Esophagus mucosa (tissue), 1 donor: ENCODE data around the gene CFAP68. TPM values are rescaled to one million over a fixed set of nuclear protein-coding genes. Genes with fewer than 3 reads are reported as not detected.
"Not testable (repeated sequence)": the region's sequence is repeated elsewhere in the genome, so short reads cannot be mapped to it uniquely, and the experiment has no call there.

Experiments
- ATAC-seq: fragments of 200-7000 bp; cut with Tn5 transposase; one replicate; pipeline ENCODE4 v1.9.1; 2020
- total RNA-seq: library from RNA; stranded (reverse); gene quantifications from one replicate; pipeline ENCODE4 v1.2.4, GENCODE V29; 2023
- donor health status: DM: yes; HTN: yes; CAD: no.

CFAP68 gene
- total RNA-seq, 1 donor from 2014 or later, result 22.5 TPM

GRCh38 chr11:111870886-111871692 is 8.3 kb upstream of the CFAP68 start, which contains the start of gene ALG9:
Gene ALG9, minus strand, starts transcription at chr11:111871581. Its CDS starts 99 bp downstream, at chr11:111871482.
- peak; percentile 80 for ATAC-seq

DNA sequence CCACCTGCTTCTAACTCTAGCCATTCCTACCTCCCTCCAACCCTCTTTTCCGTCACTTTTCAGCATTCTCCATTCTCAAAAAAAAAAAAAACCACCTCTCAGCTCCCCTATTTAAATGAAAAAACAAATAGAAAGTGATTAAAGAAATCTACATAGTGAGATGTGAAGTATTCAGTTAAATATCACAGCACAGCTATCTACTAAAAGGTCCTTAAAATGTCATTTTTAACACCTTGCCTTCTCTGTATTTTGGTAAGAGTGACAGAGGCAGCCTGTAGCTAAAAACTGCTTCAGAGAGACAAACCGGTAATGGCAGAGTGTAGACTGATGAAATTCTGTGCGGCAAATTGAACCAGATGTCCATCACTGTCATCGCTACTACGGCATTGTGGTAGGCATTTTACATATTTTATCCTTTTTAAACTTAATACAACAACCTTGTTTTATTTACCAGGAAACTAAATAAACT is 7.6 kb upstream of the CFAP68 start:
- ATAC-seq, result no peak

GRCh38 chr11:111878385-111878848 is 924 bp upstream of the CFAP68 start:
- ATAC-seq, result no peak

- ATAC-seq, result no peak
Observed at GRCh38 chr11:111879637-111879960, 258 bp downstream of the CFAP68 start.

DNA sequence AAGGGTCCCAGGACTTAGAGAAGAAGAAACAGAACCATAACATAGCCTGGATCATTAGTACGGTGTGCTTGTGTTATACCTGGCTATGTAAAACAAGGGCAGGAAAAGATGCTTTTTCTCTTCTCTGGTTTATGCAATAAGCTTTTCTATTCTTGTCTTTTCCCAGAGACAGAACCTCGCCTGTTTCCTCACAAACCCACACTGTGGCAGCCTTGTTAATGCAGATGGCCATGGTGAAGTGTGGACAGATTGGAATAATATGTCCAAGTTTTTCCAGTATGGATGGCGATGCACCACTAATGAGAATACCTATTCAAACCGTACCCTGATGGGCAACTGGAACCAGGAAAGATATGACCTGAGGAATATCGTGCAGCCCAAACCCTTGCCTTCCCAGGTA is 2.9 kb downstream of the CFAP68 start:
- no peak for ATAC-seq

DNA sequence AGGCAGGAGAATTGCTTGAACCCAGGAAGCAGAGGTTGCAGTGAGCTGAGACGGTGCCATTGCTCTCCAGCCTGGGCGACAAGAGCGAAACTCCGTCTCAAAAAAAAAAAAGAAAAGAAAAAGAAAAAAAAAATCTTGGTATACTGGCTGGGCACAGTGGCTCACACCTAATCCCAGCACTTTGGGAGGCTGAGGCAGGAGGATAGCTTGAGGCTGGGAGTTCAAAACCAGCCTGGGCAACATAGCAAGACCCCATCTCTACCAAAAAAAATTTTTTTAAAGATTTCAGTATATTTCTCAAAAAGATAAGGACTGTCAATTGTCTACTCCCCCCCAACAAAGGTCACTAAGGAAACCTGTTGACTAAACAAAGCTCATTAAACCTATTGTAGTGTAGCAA is 5.7 kb downstream of the CFAP68 start:
- ATAC-seq, result not testable (repeated sequence)

DNA sequence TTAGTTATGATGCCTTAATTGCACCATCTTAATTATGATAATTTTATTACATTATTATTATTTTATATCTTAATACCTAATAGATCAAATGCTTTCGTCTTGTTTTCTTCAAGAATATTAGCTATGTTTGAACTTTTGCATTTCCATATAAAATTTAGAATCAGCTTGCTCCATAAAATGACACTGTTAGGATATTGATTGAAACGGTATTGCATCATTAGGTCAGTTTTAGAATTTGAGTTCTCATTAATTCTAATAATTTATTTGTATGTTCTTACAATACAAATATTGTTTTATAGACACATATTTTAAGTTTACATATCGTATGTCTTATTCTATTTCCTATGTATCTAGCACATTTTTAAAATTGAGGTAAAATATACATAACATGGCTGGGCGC is 6.7 kb downstream of the CFAP68 start:
- no peak for ATAC-seq

DNA sequence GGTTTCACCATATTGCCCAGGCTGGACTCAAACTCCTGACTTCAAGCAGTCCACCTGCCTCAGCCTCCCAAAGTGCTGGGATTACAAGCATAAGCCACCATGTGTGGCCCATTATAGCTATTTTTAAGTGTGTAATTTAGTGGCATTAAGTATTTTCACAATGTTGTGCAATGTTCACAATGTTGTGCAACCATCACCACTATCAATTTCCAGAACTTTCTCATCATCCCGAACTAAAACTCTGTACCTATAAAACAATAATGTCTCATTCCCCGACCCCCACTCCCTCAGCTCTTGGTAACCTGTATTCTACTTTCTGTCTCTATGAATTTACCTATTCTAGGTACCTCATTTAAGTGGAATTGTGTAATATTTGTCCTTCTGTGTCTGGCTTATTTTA is 7.5 kb downstream of the CFAP68 start:
- no peak for ATAC-seq

DNA sequence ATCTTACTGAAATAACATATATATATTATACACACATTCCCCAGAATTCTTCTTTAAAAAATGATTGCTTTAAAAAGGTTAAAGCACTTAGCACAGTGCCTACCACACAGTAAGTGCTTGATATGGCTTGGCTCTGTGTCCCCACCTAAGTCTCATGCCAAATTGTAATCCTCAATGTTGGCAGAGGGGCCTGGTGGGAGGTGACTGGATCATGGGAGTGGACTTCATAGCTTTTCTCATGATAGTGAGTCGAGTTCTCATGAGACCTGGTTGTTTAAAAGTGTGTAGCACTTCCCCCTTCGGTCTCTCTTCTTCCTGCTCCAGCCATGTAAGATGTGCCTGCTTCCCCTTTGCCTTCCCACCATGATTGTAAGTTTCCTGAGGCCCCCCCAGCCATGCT is 26.1 kb downstream of the CFAP68 start:
- ATAC-seq, result no peak

GRCh38 chr11:111906680-111907079 is 27.3 kb downstream of the CFAP68 start:
- no peak for ATAC-seq

GRCh38 chr11:111908639-111909305 is 29.4 kb downstream of the CFAP68 start:
- ATAC-seq, result no peak

DNA sequence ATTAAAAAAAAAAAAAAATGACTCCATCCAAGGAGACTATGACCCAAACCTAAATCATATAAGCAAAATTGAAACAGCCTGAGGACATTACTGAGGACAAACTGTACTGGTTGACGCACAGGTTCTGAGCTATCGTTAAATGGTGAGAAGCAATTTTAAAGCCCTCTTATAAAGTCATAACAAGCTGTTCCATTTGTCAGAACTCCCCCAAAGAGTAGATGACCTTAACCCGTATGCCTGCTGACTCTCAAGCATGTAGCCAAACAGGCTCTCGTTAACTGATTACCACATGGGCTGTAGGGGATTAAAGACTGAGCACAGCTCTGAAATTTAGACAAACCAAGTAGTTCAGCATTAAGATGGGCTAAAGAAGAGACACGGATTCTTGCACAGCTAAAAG is 30.0 kb downstream of the CFAP68 start:
- ATAC-seq, result no peak

GRCh38 chr11:111910676-111911562 is 31.6 kb downstream of the CFAP68 start:
- peak; percentile 16 for ATAC-seq

GRCh38 chr11:111911563-111912401 is 32.4 kb downstream of the CFAP68 start, which contains the start of gene CRYAB:
Gene CRYAB, minus strand, starts transcription at chr11:111911770. Its CDS starts 46 bp downstream, at chr11:111911724.
- peak; percentile 89 for ATAC-seq

GRCh38 chr11:111912535-111912934 is 33.2 kb downstream of the CFAP68 start, which contains the start of gene HSPB2:
Gene HSPB2, plus strand, starts transcription at chr11:111912734. Its CDS starts 96 bp downstream, at chr11:111912830.
- peak; percentile 2 for ATAC-seq

- no peak for ATAC-seq
Observed at GRCh38 chr11:111913031-111913861, 33.9 kb downstream of the CFAP68 start.

- ATAC-seq, result no peak
Observed at GRCh38 chr11:111913997-111914396, 34.7 kb downstream of the CFAP68 start.

DNA sequence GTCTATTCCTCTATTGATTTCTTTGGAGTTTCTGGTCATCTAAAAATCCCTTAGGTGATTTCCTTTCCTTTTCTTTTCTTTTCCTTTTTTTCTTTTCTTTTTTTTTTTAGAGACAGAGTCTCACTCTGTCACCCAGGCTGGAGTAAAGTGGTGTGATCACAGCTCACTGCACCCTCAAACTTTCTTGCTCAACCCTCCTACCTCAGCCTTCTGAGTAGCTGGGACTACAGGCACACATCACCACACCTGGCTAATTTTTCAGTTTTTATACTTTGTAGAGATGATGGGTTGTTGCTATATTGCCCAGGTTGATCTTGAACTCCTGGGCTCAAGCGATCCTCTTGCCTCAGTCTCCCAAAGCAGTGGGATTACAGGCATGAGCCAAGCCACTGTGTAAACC is 37.4 kb downstream of the CFAP68 start:
- no peak for ATAC-seq

- no peak for ATAC-seq
Observed at GRCh38 chr11:111917312-111917711, 38.0 kb downstream of the CFAP68 start.

GRCh38 chr11:111917788-111918187 is 38.4 kb downstream of the CFAP68 start:
- ATAC-seq, result no peak
